Middle frontal gyrus (tissue), 1 donor: ENCODE data around the gene KLKB1.
"Not testable (repeated sequence)": the region's sequence is repeated elsewhere in the genome, so short reads cannot be mapped to it uniquely, and the experiment has no call there.

Experiments
- DNase-seq: peaks from one replicate; pipeline ENCODE4 v3.0.0-alpha.2; 2015; ENCODE audit warnings: low spot score; ENCODE audit errors: extremely low spot score

KLKB1 gene

GRCh38 chr4:186226521-186227189 lies 652 bp upstream of the KLKB1 start:
- DNase-seq = no peak

GRCh38 chr4:186227744-186228513 lies 622 bp downstream of the KLKB1 start:
- no peak for DNase-seq

GRCh38 chr4:186228514-186228894 lies 1.2 kb downstream of the KLKB1 start:
- DNase-seq = no peak

- no peak for DNase-seq
These were observed 7.1 kb downstream of the KLKB1 start for GRCh38 chr4:186234367-186234766.

GRCh38 chr4:186236126-186236525 lies 8.8 kb downstream of the KLKB1 start:
- no peak for DNase-seq

GRCh38 chr4:186240452-186240847 lies 13.1 kb downstream of the KLKB1 start:
- DNase-seq = no peak

GRCh38 chr4:186240848-186241491 lies 13.7 kb downstream of the KLKB1 start:
- DNase-seq = no peak

GRCh38 chr4:186241616-186242015 lies 14.3 kb downstream of the KLKB1 start:
- DNase-seq = no peak

GRCh38 chr4:186242031-186242430 lies 14.7 kb downstream of the KLKB1 start:
- not testable (repeated sequence) for DNase-seq

- no peak for DNase-seq
These were observed 16.0 kb downstream of the KLKB1 start for GRCh38 chr4:186243331-186243730.

- DNase-seq = no peak
These were observed 17.5 kb downstream of the KLKB1 start for GRCh38 chr4:186244835-186245234.

GRCh38 chr4:186247062-186247752 lies 19.9 kb downstream of the KLKB1 start:
- not testable (repeated sequence) for DNase-seq

GRCh38 chr4:186248643-186249042 lies 21.3 kb downstream of the KLKB1 start:
- no peak for DNase-seq

GRCh38 chr4:186249785-186250754 lies 22.8 kb downstream of the KLKB1 start:
- no peak for DNase-seq

GRCh38 chr4:186250760-186251159 lies 23.5 kb downstream of the KLKB1 start:
- no peak for DNase-seq

GRCh38 chr4:186255122-186255521 lies 27.8 kb downstream of the KLKB1 start:
- DNase-seq = no peak

GRCh38 chr4:186258216-186258811 lies 31.0 kb downstream of the KLKB1 start:
- DNase-seq = no peak

GRCh38 chr4:186260117-186260503 lies 32.8 kb downstream of the KLKB1 start:
- no peak for DNase-seq

- DNase-seq = no peak
These were observed 33.5 kb downstream of the KLKB1 start for GRCh38 chr4:186260504-186261448.
